8988T (cell line): ENCODE data around the gene C9orf153.
"Not testable (repeated sequence)": the region's sequence is repeated elsewhere in the genome, so short reads cannot be mapped to it uniquely, and the experiment has no call there.

Experiments
- DNase-seq: peaks from one replicate; pipeline ENCODE4 v3.0.0; 2011

Gene C9orf153

GRCh38 chr9:86262492-86262891 lies 3.0 kb upstream of the C9orf153 start:
- no peak for DNase-seq

- no peak for DNase-seq
These were observed 2.1 kb downstream of the C9orf153 start for GRCh38 chr9:86257391-86257790.

- no peak for DNase-seq
These were observed 2.8 kb downstream of the C9orf153 start for GRCh38 chr9:86256653-86257052.

- DNase-seq: no peak
These were observed 5.9 kb downstream of the C9orf153 start for GRCh38 chr9:86253577-86253976.

- no peak for DNase-seq
These were observed 6.6 kb downstream of the C9orf153 start for GRCh38 chr9:86252870-86253269.

GRCh38 chr9:86250123-86250522 lies 9.3 kb downstream of the C9orf153 start:
- DNase-seq: no peak

GRCh38 chr9:86248746-86249145 lies 10.7 kb downstream of the C9orf153 start:
- no peak for DNase-seq

GRCh38 chr9:86246752-86247161 lies 12.7 kb downstream of the C9orf153 start:
- no peak for DNase-seq

- no peak for DNase-seq
These were observed 17.4 kb downstream of the C9orf153 start for GRCh38 chr9:86242071-86242470.

GRCh38 chr9:86241216-86241615 lies 18.2 kb downstream of the C9orf153 start:
- no peak for DNase-seq

GRCh38 chr9:86238861-86239770 lies 20.3 kb downstream of the C9orf153 start:
- no peak for DNase-seq

- DNase-seq: no peak
These were observed 28.6 kb downstream of the C9orf153 start for GRCh38 chr9:86230858-86231257.

- DNase-seq: no peak
These were observed 36.8 kb downstream of the C9orf153 start for GRCh38 chr9:86222667-86223066.

GRCh38 chr9:86219606-86220005 lies 39.9 kb downstream of the C9orf153 start:
- no peak for DNase-seq

GRCh38 chr9:86217076-86217755 lies 42.2 kb downstream of the C9orf153 start:
- no peak for DNase-seq

- DNase-seq: no peak
These were observed 52.3 kb downstream of the C9orf153 start for GRCh38 chr9:86207193-86207592.

- peak; percentile 37 for DNase-seq
These were observed 57.0 kb downstream of the C9orf153 start for GRCh38 chr9:86202338-86202882.

- DNase-seq: no peak
These were observed 57.8 kb downstream of the C9orf153 start for GRCh38 chr9:86201474-86202337.

GRCh38 chr9:86200599-86201162 lies 58.8 kb downstream of the C9orf153 start:
- no peak for DNase-seq

- DNase-seq: no peak
These were observed 66.4 kb downstream of the C9orf153 start for GRCh38 chr9:86193088-86193487.

- DNase-seq: not testable (repeated sequence)
These were observed 68.8 kb downstream of the C9orf153 start for GRCh38 chr9:86190700-86191099.

GRCh38 chr9:86187121-86187520 lies 72.3 kb downstream of the C9orf153 start:
- no peak for DNase-seq

GRCh38 chr9:86186696-86187095 lies 72.8 kb downstream of the C9orf153 start:
- DNase-seq: no peak
